ENCODE data around the gene ALG14. TPM values are rescaled to one million over a fixed set of nuclear protein-coding genes. Genes with fewer than 3 reads are reported as not detected.

Gene ALG14
- total and polyA plus RNA-seq, 2 donors (not counting 3 experiments of a cell fraction or from before 2014, with no cell fraction given) = 2.6 to 8.6 TPM

- Histone ChIP-seq H3K4me3 (replicated peaks in 1 of 3; ENCODE audit: insufficient read depth in 1 of 3, low read depth in 1 of 3, low read length in 3 of 3) (no peak overlapping the region), H3K9me3 (replicated peaks; ENCODE audit: control insufficient read depth, insufficient read depth, low read length) (no peaks in the 10 kb centered on the region), H2AFZ (ENCODE audit: low read depth, low read length) (no peak overlapping the region), H3K4me2 (ENCODE audit: insufficient read depth, low read length) (no peak overlapping the region), H3K4me1 (ENCODE audit: control insufficient read depth, extremely low read depth, insufficient read depth, low read length) (no peaks in the 10 kb centered on the region), H4K20me1 (replicated peaks; ENCODE audit: control insufficient read depth, extremely low read depth, insufficient read depth, low read length) (no peaks in the 10 kb centered on the region), H3K79me2 (ENCODE audit: control insufficient read depth, insufficient read depth, low read length) (no peaks in the 10 kb centered on the region), H3K9ac (replicated peaks; ENCODE audit: extremely low read depth, insufficient read depth, low read length) (no peak overlapping the region), H3K9me1 (replicated peaks; ENCODE audit: control insufficient read depth, extremely low read depth, insufficient read depth, low read length) (no peaks in the 10 kb centered on the region), H3K36me3 (ENCODE audit: control insufficient read depth in 2 of 2, extremely low read depth in 1 of 2, insufficient read depth in 2 of 2, low read length in 2 of 2) (no peaks in the 10 kb centered on the region), H3K27ac (ENCODE audit: insufficient read depth, low read depth, low read length) (no peak overlapping the region), H3K27me3 (ENCODE audit: control insufficient read depth in 2 of 2, insufficient read depth in 2 of 2, low read length in 2 of 2) (no peaks in the 10 kb centered on the region)
- no TSS peak for BruUV-seq (replicated peaks)
- TF ChIP-seq POLR2A (IDR thresholded peaks at IDR 0.05; ENCODE audit: low read depth, low read length) (no peak), MYC (IDR thresholded peaks at IDR 0.05; ENCODE audit: low read depth, low read length) (no peak), GATA2 (IDR thresholded peaks at IDR 0.05; ENCODE audit: insufficient read depth, insufficient read length, low read depth, low read length) (no peak), POLR2AphosphoS5 (IDR thresholded peaks at IDR 0.05; ENCODE audit: insufficient read depth, low read depth, low read length) (no peak), FOS (IDR thresholded peaks at IDR 0.05; ENCODE audit: borderline replicate concordance, insufficient read depth, low read length) (no peak), JUN (IDR thresholded peaks at IDR 0.05; ENCODE audit: borderline replicate concordance, insufficient read depth, insufficient read length, low read depth) (no peak), MAX (IDR thresholded peaks at IDR 0.05; ENCODE audit: insufficient read depth, insufficient read length) (no peak), EZH2 (IDR thresholded peaks at IDR 0.05; ENCODE audit: borderline replicate concordance, low read depth, low read length, severe bottlenecking) (no peak), CTCF (IDR thresholded peaks at IDR 0.05; ENCODE audit: extremely low read depth in 1 of 2, insufficient read depth in 1 of 2, low read depth in 1 of 2, low read length in 2 of 2) (no peak)
- DNase-seq (ENCODE audit: low read depth, low spot score) (no peak), FAIRE-seq (no peak)
- intact Hi-C loops (cut with micrococcal nuclease) (loop anchor here (2.0 kb wide), 1 partner anchor 13 kb away; no protein-coding TSS in a partner anchor), dilution Hi-C loops (cut with MboI; ENCODE audit: extremely low pct_ligation_motif_present, low sequenced_read_pairs) (loop anchor here (25.0 kb wide), 1 partner anchor 128 kb away; no protein-coding TSS in a partner anchor)
- ChIA-PET CTCF (interaction anchor here (1.2 to 3.5 kb wide), 12 partner anchors 46 to 559 kb away, joined by 3 to 360 read pairs (median 29); partner anchors contain the start of gene CNN3), POLR2A (interaction anchor here (1.2 kb wide), 1 partner anchor 113 kb away, joined by 3 read pairs; the partner anchor contains the start of gene CNN3)
Measured at GRCh38 chr1:95040032-95040525, 32.7 kb downstream of the ALG14 start.

Measured in endothelial cell of umbilical vein (primary cell).